PC-9 (cell line): ENCODE results near the gene RAB25.

Experiments used
- CTCF ChIP-seq: fragments of 200-600 bp; sonication (generic); conservative IDR thresholded peaks from 2 replicates; pipeline ENCODE4 v1.6.1; 2017; ENCODE audit warnings: mixed run types, antibody characterized with exemption, mild to moderate bottlenecking, moderate library complexity
- EZH2 ChIP-seq: fragments of 200-600 bp; sonication (generic); IDR thresholded peaks from 2 replicates; pipeline ENCODE4 v1.8.0; 2017; ENCODE audit warnings: antibody characterized with exemption, low read depth

GRCh38 chr1:156086256-156086662 lies 25.3 kb downstream of the RAB25 start:
- 0 out of 2 replicates have a peak, but pooled peaks have one; percentile 21 for TF ChIP-seq CTCF
- TF ChIP-seq EZH2 = no peak
